ENCODE results near the gene TKFC. TPM values are rescaled to one million over a fixed set of nuclear protein-coding genes. Genes with fewer than 3 reads are reported as not detected.

The TKFC gene
- total and polyA plus RNA-seq, 2 experiments from 2014 or later: 42.3 to 104 TPM

DNA sequence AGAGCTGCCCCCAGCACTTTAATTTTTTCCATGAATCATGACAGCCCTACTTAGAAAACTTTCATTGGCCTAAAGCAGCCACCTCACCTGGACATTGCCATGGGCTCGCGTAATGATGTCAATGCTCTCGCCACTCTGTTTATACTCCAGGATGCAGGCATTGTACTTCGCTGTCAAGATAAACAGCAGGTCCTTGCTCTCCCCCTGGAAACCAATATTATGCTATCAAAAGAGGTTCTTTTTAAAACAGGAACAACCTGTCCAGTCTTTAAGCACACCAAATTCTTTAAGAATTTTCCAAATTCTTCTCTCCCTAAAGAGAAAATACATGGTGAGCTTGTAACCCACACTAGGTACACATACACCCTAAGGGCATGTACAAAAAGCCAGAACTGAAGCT lies 3.2 kb upstream of the TKFC start:
- no peak for TF ChIP-seq EZH2phosphoT487 (IDR thresholded peaks at IDR 0.05; ENCODE audit: low read depth, severe bottlenecking, unreplicated experiment)
- Histone ChIP-seq H3K4me2 (peak overlapping the region; percentile 86), H3K27ac (peak overlapping the region; percentile 17), H3K9me3 (ENCODE audit: low read depth) (no peaks in the 10 kb centered on the region), H3K27me3 (no peaks in the 10 kb centered on the region), H3K36me3 (replicated peaks; ENCODE audit: insufficient read depth, low read depth) (no peaks in the 10 kb centered on the region), H3K9me2 (replicated peaks; ENCODE audit: insufficient read depth) (no peaks in the 10 kb centered on the region), H3K79me2 (peaks cover 83% of the 10 kb centered on the region), H2AFZ (no peak overlapping the region), H3K4me3 (no peak overlapping the region), H3K4me1 (ENCODE audit: insufficient read depth) (peaks cover 25% of the 10 kb centered on the region), H4K20me1 (ENCODE audit: insufficient read depth, poor library complexity, severe bottlenecking) (peaks cover 58% of the 10 kb centered on the region)
- WGBS (ENCODE audit: low lambda C conversion rate, missing lambda C conversion rate): 85% methylated on average over 4 of the region's 4 CpGs
- no peak for DNase-seq (ENCODE audit: low spot score)

DNA sequence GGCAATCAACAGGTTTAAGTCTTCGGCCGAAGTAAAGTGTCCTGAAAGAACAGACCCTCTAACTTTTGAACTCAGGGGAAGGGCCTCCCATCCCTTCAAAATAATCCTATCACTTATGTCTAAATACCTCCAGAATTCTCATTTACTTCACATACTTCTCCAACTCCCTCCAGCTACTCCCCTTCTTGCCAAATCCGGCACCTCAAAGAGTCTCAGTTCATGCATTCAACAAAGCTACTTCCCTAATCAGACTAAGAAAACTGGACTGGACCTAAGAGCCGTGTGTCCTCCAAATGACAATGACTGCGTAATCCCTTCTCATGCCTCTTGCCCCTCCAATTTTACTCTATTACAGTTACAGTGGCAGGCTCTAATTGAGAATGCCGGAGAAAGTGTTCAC lies 1.4 kb upstream of the TKFC start:
- TF ChIP-seq EZH2 (IDR thresholded peaks at IDR 0.05; ENCODE audit: borderline replicate concordance) (no peak), EZH2phosphoT487 (IDR thresholded peaks at IDR 0.05; ENCODE audit: low read depth, severe bottlenecking, unreplicated experiment) (no peak)
- TF ChIP-seq, protein P1, sequence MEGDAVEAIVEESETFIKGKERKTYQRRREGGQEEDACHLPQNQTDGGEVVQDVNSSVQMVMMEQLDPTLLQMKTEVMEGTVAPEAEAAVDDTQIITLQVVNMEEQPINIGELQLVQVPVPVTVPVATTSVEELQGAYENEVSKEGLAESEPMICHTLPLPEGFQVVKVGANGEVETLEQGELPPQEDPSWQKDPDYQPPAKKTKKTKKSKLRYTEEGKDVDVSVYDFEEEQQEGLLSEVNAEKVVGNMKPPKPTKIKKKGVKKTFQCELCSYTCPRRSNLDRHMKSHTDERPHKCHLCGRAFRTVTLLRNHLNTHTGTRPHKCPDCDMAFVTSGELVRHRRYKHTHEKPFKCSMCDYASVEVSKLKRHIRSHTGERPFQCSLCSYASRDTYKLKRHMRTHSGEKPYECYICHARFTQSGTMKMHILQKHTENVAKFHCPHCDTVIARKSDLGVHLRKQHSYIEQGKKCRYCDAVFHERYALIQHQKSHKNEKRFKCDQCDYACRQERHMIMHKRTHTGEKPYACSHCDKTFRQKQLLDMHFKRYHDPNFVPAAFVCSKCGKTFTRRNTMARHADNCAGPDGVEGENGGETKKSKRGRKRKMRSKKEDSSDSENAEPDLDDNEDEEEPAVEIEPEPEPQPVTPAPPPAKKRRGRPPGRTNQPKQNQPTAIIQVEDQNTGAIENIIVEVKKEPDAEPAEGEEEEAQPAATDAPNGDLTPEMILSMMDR (IDR thresholded peaks at IDR 0.05; ENCODE audit: poor library complexity): no peak
- H3K4me1 ChIP-seq (ENCODE audit: insufficient read depth): peaks cover 26% of the 10 kb centered on the region
- no peak for DNase-seq (ENCODE audit: low spot score)
- no peaks in the 10 kb centered on the region for H3K9me3 ChIP-seq (ENCODE audit: low read depth)
- H3K4me3 ChIP-seq: peak overlapping the region; percentile 80
- no peaks in the 10 kb centered on the region for H3K36me3 ChIP-seq (replicated peaks; ENCODE audit: insufficient read depth, low read depth)
- H3K27ac ChIP-seq: peak overlapping the region; percentile 95
- H3K9me2 ChIP-seq (replicated peaks; ENCODE audit: insufficient read depth): no peaks in the 10 kb centered on the region
- peaks cover 42% of the 10 kb centered on the region for H4K20me1 ChIP-seq (ENCODE audit: insufficient read depth, poor library complexity, severe bottlenecking)
- peak overlapping the region; percentile 86 for H3K4me2 ChIP-seq
- whole genome bisulfite sequencing (ENCODE audit: low lambda C conversion rate, missing lambda C conversion rate): 78% methylated on average over 6 of the region's 6 CpGs
- H3K27me3 ChIP-seq: no peaks in the 10 kb centered on the region
- no peak overlapping the region for H2AFZ ChIP-seq
- peaks cover 67% of the 10 kb centered on the region for H3K79me2 ChIP-seq

DNA sequence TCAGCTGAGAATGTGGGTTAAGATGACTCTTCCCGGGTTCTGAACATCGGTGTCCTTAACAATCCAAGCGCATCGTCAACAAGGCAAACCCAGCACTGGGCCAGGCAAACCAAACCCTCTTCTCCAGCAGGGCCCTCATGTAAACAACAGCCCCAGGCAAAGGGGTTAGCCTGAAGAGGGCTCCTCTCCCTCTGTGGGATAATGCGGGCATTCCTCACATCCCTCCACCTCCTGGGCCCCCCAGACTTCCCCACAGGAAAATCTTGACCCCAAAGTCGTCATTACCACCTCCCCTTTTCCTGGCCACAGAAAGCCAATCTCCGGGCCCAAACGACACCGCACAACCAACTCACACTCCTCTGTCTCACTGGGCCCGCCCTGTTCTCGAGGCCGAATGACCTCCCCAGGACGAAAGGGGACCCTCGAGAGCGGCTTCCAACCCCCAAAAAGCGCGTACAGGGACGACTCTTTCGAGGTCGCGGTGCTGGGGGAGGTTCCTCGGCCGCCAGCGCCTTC lies 689 bp upstream of the TKFC start:
- TF ChIP-seq, protein P1 (IDR thresholded peaks at IDR 0.05; ENCODE audit: poor library complexity): no peak
- no peak for TF ChIP-seq EZH2phosphoT487 (IDR thresholded peaks at IDR 0.05; ENCODE audit: low read depth, severe bottlenecking, unreplicated experiment)
- TF ChIP-seq EZH2 (IDR thresholded peaks at IDR 0.05; ENCODE audit: borderline replicate concordance): no peak
- peaks cover 26% of the 10 kb centered on the region for H3K4me1 ChIP-seq (ENCODE audit: insufficient read depth)
- H3K27ac ChIP-seq: peak overlapping the region; percentile 95
- peak overlapping the region; percentile 72 for H2AFZ ChIP-seq
- H4K20me1 ChIP-seq (ENCODE audit: insufficient read depth, poor library complexity, severe bottlenecking): peaks cover 35% of the 10 kb centered on the region
- H3K27me3 ChIP-seq: no peaks in the 10 kb centered on the region
- peaks cover 60% of the 10 kb centered on the region for H3K79me2 ChIP-seq
- H3K9me2 ChIP-seq (replicated peaks; ENCODE audit: insufficient read depth): no peaks in the 10 kb centered on the region
- DNase-seq (ENCODE audit: low spot score): peak; percentile 32
- H3K36me3 ChIP-seq (replicated peaks; ENCODE audit: insufficient read depth, low read depth): no peaks in the 10 kb centered on the region
- peak overlapping the region; percentile 80 for H3K4me3 ChIP-seq
- WGBS (ENCODE audit: low lambda C conversion rate, missing lambda C conversion rate): 2% methylated on average over 21 of the region's 24 CpGs
- H3K9me3 ChIP-seq (ENCODE audit: low read depth): no peaks in the 10 kb centered on the region
- H3K4me2 ChIP-seq: peak overlapping the region; percentile 86

DNA sequence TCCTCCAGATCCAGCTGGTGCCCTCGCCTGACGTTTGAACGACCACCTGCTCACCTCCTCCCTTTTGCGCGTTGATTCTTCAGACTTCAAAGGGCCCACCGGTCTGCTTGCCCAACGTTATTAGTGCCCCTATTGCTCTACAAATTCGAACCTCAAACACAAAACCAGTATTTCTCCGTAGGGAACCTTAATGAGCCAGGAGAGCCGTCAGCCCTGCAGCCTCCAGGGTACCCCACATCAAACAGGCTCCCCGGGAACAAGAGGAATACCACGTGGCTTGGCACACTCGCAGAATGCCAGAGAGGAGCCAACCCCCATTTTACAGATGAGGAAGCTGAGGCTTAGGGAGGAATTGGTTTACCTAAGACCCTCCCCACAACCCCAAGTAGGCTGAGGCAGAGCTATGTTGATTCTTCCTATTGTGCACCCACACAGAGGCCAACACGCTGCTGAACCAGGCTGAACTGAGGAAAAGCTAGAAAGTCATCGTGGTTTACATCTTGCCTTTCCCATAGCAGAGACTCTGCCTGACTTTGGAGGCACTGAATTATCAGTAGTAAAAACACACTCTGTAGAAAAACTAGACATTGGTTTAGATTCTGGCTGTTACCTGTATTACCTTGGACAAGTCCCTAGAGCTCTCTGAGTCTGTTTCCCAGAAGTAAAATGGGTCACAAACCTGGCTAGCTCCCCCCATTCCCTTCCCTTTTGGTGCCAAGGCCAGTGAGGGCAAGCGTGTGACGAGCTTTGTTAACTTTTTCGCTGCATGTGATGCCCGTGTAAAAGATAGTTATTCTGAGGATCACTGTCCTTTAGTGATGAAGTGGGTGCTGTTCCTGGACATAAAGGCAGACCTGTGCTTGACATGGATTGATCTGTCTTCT lies 764 bp downstream of the TKFC start:
- Histone ChIP-seq H3K79me2 (peaks cover 45% of the 10 kb centered on the region), H3K4me3 (peak overlapping the region; percentile 31), H2AFZ (peak overlapping the region; percentile 56), H3K36me3 (replicated peaks; ENCODE audit: insufficient read depth, low read depth) (no peaks in the 10 kb centered on the region), H4K20me1 (ENCODE audit: insufficient read depth, poor library complexity, severe bottlenecking) (peaks cover 29% of the 10 kb centered on the region), H3K4me2 (peak overlapping the region; percentile 87), H3K9me2 (replicated peaks; ENCODE audit: insufficient read depth) (no peaks in the 10 kb centered on the region), H3K9me3 (ENCODE audit: low read depth) (no peaks in the 10 kb centered on the region), H3K4me1 (ENCODE audit: insufficient read depth) (peaks cover 26% of the 10 kb centered on the region), H3K27ac (peak overlapping the region; percentile 95), H3K27me3 (no peaks in the 10 kb centered on the region)
- 33% methylated on average over 19 of the region's 19 CpGs for WGBS (ENCODE audit: low lambda C conversion rate, missing lambda C conversion rate)
- DNase-seq (ENCODE audit: low spot score): no peak
- TF ChIP-seq EZH2phosphoT487 (IDR thresholded peaks at IDR 0.05; ENCODE audit: low read depth, severe bottlenecking, unreplicated experiment): no peak
- no peak for TF ChIP-seq EZH2 (IDR thresholded peaks at IDR 0.05; ENCODE audit: borderline replicate concordance)
- TF ChIP-seq, protein P1 (IDR thresholded peaks at IDR 0.05; ENCODE audit: poor library complexity): no peak

Measured in hepatocyte (in vitro differentiated cells).